NK-92 treated with Interleukin-12 subunit alpha and Interleukin-12 subunit beta, amount 100 ng/mL, for 24 hours (cell line): ENCODE results near the gene HPSE2.
"Not testable (repeated sequence)": the region's sequence is repeated elsewhere in the genome, so short reads cannot be mapped to it uniquely, and the experiment has no call there.

Source experiments
- DNase-seq: peaks from one replicate; lab custom pipeline; 2025; lab: John Stamatoyannopoulos, UW

HPSE2 gene

DNA sequence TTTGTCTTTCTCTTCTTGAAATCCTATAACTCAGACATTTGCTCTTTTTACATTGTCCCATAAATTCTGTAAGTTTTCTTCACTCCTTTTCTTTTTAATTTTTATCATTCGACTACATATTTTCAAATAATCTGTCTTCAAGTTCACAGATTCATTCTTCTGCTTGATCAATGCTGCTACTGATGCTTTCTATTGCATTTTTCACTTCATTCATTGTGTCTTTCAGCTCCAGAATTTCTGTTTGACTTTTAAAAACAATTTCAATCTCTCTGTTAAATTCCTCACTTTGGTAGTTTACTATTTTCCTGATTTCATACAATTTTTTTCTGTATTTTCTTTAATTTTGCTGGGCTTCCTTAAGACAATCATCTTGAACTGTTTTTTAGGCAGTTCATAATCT lies 230.4 kb downstream of the HPSE2 start:
- DNase-seq = no peak

GRCh38 chr10:99004738-99005137 lies 230.9 kb downstream of the HPSE2 start:
- no peak for DNase-seq

DNA sequence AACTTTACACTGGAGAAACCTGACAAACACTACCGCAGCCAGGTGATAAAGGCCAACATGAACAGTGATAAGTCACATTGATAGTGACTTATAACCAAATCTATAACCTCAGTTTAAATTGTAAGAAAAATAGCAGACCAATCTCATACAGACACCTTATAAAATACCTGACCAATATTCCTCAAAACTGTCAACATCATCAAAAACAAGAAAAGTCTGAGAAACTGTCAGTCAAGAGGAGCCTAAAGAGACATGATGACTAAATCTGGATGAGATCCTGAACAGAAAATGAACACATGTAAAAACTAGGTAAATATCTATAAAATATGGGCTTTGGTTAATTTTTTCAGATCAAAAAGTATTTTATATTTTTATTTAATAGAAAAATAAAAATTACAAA lies 233.3 kb downstream of the HPSE2 start:
- no peak for DNase-seq

GRCh38 chr10:98997596-98997995 lies 238.1 kb downstream of the HPSE2 start:
- DNase-seq = no peak

GRCh38 chr10:98994030-98994429 lies 241.6 kb downstream of the HPSE2 start:
- no peak for DNase-seq

DNA sequence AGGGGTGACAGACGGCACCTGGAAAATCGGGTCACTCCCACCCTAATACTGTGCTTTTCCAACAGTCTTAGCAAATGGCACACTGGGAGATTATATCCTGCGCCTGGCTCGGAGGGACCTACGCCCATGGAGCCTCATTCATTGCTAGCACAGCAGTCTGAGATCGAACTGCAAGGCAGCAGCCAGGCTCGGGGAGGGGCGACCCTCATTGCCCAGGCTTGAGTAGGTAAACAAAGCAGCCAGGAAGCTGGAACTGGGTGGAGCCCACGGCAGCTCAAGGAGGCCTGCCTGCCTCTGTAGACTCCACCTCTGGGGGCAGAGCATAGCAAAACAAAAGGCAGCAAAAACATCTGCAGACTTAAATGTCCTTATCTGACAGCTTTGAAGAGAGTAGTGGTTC lies 251.9 kb downstream of the HPSE2 start:
- not testable (repeated sequence) for DNase-seq

DNA sequence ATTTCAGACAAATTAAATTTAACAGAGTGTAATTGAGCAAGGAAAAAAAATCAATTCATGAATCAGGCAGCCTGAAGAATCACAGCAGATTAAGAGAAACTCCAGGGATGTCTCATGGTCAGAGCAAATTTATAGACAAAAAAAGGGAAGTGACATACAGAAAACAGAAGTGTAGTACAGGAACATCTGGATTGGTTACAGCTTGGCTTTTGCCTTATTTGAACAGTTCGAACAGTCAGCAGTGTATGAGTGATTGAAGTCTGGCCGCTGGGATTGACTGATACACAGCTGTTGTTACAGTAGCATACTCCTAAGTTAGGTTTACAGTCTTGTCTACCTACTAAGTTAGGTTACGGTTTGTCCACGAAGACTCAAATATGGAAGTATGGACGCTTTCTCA lies 255.3 kb downstream of the HPSE2 start:
- no peak for DNase-seq

DNA sequence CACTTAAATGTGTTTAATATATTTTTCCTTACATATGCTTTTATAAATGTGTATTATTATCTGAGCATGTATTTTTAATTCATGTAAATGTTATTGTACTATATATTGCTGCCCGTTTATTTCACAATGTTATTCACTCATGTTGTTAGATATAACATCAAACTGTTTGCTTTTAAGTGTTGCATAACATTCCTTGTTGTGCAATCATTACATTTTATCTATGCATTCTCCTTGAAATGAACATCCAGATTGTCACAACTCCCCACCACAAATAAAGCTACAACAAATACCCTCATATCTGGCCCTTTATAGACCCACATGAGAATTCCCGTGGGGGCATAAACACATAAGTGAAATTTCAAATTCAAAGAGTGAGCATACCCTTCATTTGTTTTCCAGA lies 264.2 kb downstream of the HPSE2 start:
- DNase-seq = no peak

GRCh38 chr10:98967601-98968000 lies 268.1 kb downstream of the HPSE2 start:
- DNase-seq = no peak

DNA sequence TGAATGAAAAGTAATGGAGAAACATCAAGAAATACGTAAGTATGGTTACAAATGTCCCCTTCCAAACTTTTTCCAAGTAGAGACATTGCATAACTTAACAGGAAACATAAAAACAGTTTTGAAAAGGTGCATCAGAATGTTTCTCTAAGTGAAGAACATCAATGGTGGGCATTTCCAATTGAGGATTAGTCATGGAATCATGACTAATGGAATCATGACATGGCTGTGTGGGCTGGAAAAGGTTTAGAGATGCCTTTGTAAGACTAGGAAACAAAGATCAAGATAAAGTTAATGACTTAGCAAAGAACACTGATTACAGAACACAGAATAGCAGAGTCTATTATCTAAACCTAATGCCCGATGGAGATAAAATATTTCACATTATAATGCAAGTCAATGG lies 272.0 kb downstream of the HPSE2 start:
- no peak for DNase-seq

- no peak for DNase-seq
These were observed 276.3 kb downstream of the HPSE2 start for GRCh38 chr10:98959379-98959778.

DNA sequence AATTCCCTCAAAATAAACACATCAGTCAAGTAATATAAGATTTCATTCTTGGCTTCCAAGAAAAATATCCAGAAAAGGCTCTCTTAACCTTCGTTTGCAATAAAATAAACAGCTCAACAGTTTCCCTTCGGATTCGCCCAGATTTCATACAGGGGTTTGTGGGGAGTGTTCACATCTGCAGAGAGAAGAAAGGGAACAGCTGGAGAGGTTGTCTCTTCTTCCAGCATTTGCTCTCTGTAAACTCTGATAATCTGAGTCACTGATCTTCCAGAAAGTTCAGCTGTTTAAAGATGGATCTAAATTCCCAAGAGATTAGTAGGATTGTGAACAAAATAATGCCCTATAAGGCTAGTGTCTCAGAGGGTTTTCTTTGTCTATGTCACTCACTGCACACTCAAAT lies 277.9 kb downstream of the HPSE2 start:
- DNase-seq = no peak

GRCh38 chr10:98956576-98957260 lies 278.9 kb downstream of the HPSE2 start:
- no peak for DNase-seq

DNA sequence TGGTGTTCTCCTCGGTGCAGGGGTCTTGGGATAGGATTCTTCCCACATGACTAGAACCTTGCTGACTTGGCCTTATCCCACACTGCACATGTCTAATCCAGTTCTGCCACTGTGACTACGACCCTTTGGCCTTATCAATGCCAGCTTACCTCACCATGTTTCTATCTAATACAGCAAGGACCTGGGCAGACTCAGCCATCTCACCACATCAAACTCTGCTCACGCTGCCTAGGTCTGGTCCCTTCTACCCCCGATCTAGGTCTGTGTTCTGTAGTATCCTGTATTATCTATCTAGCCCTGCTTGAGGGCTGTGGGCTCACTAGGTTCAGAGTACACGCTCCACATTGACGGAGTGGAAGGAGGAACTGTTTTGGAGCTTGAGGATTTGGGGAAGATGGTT lies 282.4 kb downstream of the HPSE2 start:
- DNase-seq = no peak

DNA sequence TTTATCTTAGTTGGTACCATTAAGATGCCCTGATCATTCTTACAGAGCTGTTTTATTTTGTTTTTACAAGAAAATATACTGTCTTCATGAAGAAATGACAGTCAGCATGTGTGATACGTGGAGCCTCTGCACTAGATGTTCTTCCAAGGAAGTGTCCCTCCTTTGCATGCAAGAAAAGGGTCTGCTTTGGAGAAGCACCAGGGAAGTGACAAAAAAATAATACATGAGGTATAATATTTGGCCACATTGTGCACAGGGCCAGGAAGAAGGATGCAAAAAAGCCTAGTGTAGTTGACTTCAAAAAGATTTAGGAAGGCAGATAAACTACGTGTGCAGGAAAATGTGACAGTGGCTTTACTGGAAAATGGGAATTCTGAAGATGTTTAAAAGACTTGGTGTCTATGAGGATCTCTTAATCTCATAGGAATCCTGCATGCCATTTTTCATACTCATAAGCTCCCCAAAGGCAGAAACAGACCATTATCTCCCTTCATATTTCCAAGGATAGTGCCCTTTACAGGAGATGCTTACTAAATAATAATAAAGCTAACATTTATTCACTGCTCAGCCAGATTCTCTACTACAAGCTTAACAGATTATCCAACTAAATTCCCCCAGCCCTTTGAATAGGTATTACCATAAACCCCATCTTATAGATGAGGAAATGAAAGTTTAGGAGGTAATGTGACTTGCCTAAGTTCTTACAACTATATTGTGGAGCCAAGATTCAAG lies 284.2 kb downstream of the HPSE2 start:
- no peak for DNase-seq

DNA sequence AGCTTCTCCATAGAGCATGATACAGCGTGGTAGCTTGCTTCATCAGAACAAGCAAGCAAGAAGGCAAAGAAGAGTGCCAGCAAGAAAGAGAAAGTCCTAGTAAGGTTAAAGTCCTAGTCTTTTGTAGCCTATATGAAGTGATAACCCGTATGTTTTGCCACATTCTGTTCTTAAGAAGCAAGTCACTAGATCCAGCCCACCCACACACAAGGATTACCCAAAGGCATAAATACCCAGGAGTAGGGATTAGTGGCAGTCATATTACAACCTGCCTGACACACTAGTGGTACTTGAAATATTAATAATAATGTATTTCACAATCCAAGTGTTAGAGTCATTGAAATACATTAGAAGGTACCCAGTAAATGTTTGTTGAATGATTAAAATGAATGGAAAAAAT lies 285.5 kb downstream of the HPSE2 start:
- DNase-seq = no peak

DNA sequence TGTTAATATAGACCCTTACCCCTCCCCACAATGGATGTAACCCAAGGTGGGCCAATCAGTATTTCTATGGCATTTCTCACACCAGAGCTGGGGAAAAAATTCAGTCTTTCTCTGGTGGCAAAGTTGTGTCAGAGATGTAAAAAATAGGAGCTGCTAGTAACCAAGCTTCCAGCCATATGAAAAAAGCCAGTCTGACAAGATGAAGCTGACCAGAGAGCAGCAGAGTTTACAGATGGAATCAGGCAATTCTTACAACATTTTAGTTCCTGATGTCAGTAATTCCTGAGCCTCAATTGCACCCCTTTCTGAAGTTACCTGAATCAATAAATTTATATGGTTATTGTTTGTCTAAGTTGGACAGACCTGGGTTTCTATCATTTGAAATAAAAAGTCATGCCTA lies 286.3 kb downstream of the HPSE2 start:
- no peak for DNase-seq

GRCh38 chr10:98943681-98944080 lies 292.0 kb downstream of the HPSE2 start:
- no peak for DNase-seq

- DNase-seq = no peak
These were observed 305.9 kb downstream of the HPSE2 start for GRCh38 chr10:98929709-98930108.

GRCh38 chr10:98925651-98926050 lies 310.0 kb downstream of the HPSE2 start:
- DNase-seq = no peak

- DNase-seq = no peak
These were observed 311.1 kb downstream of the HPSE2 start for GRCh38 chr10:98924526-98924925.

DNA sequence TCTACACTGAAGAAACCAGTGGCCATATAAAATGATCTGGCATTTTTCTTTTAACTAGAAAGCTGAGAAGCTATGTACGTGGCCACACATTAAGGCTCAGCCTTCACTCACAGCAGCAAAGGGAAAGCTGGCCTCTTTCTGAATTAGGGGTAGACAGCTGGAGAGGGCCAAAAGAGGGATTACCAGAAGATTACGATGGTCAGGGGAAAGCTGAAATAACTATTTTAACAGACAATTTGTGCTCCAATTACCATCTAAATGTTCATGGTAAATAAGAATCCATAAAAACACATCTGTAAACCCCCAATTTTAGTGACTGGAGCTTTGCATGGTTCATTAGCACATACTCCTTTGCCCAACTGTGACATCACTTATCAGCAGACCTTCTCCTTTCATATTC lies 314.3 kb downstream of the HPSE2 start:
- DNase-seq = no peak

DNA sequence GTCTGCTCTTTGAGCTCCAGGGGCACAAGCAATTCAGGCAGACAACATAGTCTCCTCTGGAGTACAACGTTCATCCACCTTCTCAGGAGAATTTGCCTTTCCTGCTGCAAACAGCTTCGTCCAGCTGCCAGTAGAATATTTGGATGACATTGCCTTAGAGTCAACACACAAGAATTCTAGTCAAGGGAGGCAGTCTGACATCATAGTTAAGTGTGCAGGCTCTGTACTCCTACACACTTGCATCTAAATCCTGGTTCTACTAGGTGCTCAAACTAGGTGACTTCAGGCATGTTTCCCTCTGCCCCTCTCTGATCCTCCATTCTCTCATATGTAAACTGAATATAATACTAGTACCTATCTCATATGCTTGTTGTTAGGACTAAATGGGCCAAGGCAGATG lies 314.8 kb downstream of the HPSE2 start:
- DNase-seq = no peak

DNA sequence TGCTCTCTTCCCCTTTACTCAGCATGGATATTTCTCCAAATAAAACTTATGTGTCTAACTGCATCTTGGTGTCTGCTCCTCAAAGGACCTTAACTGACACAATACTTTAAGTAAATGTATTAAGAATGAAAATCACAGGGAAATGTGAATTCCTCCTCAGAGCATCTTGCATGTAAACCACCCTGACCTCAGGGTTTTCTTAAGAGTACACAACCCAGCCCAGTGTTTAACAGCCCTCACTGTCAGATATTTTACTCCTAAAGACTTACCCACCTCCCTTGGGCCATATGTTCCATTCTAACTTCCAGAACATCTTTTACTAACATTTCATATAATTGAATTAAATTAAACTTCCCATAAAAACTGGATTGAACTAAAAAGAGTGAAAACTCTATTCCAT lies 315.3 kb downstream of the HPSE2 start:
- DNase-seq = no peak
